NK-92 (cell line): Measurements from ENCODE around the gene PIM3.

Experiments used
- DNase-seq: peaks from one replicate; lab custom pipeline; 2025; ENCODE audit not compliant: unreplicated experiment; lab: John Stamatoyannopoulos, UW

The PIM3 gene

DNA sequence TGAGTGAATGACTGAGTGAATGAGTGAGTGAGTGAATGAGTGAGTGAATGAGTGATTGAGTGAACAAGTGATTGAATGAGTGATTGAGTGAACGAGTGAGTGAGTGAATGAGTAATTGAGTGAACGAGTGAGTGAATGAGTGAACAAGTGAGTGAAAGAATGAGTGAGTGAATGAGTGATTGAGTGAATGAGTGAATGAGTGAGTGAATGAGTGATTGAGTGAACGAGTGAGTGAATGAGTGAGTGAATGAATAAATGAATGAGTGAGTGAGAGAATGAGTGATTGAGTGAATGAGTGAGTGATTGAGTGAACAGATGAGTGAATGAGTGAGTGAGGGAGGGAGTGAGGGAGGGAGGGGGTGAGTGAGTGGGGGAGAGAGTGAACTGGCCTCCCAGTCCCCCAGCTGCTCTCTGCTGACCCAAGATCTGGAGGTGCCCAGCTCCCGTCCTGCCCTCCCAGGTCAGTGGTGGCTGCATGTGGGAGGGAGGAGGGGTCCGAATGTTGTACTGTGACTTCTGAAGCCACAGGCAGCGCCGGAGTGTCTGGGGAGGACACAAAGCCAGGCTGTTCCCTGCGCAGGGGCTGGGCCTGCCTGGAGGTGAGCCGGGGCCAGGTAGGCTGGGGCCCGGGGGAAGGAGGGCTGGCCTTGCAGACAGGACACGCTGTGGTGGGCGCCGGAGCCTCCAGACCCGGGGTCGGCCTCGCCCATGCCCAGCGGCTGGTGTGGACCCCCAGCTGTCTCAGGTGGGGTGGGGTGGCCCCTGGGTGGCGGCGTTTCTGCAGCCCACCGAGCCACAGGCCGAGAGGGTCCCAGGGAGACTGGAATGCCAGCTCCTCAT lies 17.8 kb upstream of the PIM3 start:
- no peak for DNase-seq

DNA sequence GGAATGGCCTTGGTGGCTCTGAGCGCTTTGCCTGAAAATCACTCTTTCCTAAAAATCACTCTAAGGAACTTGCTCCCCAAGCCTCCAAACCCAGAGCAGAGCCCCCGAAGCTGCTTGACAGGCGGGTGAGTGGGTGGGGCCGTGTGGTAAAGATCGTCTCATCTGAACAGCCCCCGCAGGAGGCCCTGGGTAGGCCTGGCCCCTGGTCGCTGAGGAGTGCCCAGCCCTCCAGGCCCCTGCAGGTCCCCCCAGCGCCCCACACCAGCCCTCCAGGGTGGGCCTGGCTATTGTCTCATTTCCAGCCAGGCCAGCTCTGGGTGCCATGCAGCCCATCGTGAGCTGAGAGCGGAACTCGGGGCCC lies 17.2 kb upstream of the PIM3 start:
- no peak for DNase-seq

DNA sequence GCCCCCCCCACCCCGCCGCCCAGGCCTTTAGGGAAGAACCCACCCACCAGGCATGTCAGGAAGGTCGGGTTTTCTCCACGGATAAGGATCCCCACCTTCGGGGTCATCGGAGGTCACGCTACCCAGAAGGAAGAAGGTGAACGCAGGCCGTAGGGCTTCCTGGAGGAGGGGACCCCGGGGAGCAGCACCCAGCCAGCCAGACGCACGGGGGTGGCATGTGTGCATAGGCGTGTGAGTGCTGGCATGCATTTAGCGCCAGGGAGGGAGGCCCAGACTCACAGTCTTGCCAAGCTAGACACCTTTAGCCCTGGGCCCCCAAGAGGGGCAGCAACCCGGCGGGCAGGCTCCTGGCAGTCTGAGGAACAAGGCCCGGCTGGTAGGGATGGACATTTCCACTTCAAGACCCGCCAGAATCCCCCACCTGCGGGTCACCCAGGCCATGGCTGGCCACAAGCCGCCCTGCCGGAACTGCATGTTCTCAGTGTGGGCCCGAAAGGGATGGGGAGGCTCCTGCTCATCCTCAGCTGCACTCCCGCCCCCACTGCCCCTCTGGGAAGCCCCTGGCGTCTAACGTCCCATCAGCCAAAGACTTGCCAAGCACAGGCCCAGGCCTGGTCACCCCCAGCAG lies 16.7 kb upstream of the PIM3 start:
- DNase-seq: no peak

DNA sequence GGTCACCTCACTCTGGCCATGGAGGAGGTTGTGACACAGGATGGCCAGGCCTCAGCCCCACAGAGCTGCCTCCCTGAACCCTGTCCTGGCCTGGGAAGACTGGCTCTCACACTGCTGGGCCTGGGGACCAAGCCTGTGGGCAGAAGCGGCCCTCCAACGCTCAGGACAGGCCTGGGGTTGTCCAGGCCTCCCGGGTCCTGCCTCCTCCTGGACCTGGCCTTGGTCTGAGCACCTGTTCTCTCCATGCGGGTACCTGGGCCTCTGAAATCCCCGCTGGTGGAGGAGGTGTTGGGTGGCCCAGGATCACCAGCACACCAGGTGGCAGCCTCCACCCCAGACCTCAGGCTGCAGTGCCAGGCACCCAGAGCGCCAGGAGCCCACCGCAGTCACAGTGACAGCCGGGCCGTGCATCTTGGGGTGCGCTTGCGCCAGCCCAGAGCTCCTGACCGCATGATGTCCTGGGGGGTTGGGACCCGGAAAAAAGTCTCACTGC lies 16.1 kb upstream of the PIM3 start:
- DNase-seq: no peak

DNA sequence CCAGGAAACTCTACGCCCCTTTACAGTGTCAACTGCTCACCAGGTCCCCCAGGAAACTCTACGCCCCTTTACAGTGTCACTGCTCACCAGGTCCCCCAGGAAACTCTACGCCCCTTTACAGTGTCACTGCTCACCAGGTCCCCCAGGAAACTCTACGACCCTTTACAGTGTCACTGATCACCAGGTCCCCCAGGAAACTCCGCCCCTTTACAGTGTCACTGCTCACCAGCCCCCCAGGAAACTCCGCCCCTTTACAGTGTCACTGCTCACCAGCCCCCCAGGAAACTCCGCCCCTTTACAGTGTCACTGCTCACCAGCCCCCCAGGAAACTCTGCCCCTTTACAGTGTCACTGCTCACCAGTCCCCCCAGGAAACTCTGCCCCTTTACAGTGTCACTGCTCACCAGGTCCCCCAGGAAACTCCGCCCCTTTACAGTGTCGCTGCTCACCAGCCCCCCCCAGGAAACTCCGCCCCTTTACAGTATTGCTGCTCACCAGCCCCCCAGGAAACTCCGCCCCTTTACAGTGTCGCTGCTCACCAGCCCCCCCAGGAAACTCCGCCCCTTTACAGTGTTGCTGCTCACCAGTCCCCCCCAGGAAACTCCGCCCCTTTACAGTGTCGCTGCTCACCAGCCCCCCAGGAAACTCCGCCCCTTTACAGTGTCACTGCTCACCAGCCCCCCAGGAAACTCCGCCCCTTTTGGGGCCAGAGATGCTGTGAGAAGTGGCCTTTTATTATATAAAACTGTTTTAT lies 15.4 kb upstream of the PIM3 start:
- peak; percentile 25 for DNase-seq

DNA sequence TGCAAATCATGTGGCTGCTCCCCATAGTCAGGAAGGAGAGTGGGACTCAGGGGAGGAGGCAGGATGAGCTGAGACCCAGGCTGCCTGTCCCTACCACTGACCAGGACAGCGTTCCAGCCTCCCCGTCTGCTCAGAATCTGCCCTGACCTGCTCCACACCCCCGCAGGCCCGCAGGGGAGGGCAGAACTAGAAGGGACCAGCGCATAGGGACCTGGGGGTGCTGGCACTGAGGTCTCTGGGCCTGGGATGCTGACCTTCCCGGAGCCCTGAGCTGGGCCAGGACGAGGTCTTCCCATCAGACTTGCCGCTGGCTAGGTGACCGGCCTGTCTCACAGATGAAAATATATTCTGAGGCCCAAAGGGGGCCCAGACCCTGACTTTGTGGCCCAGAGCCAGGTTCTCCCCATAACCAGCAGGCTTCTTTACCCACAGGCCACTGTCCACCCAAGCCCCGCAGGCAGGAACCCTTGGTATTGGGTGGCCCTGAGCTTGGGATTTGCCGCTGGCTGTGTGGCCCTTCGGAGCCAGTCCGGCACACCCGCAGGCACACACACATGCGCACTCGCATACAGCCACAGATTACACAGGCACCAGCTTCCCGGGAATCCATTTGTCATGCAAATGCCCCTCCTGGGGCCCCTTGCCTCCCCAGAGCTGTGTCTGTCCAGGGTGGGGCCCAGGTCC lies 13.8 kb upstream of the PIM3 start:
- DNase-seq: no peak

DNA sequence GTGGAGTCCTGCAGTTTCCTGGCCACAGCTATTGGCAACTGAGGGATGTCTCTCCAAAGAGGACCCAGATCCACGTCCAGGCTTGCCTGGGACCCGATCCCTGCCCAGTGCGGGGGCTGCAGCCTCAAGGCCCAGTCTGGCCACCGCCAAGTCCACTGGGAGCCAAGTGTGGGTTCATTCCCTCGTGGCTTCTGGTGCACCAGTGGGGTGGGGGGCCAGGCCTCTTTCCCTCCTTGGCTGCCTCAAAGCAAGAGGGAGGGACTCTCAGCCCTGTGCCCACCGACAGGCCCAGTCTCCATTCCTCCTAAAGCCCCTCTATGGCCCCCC lies 13.3 kb upstream of the PIM3 start:
- DNase-seq: no peak

DNA sequence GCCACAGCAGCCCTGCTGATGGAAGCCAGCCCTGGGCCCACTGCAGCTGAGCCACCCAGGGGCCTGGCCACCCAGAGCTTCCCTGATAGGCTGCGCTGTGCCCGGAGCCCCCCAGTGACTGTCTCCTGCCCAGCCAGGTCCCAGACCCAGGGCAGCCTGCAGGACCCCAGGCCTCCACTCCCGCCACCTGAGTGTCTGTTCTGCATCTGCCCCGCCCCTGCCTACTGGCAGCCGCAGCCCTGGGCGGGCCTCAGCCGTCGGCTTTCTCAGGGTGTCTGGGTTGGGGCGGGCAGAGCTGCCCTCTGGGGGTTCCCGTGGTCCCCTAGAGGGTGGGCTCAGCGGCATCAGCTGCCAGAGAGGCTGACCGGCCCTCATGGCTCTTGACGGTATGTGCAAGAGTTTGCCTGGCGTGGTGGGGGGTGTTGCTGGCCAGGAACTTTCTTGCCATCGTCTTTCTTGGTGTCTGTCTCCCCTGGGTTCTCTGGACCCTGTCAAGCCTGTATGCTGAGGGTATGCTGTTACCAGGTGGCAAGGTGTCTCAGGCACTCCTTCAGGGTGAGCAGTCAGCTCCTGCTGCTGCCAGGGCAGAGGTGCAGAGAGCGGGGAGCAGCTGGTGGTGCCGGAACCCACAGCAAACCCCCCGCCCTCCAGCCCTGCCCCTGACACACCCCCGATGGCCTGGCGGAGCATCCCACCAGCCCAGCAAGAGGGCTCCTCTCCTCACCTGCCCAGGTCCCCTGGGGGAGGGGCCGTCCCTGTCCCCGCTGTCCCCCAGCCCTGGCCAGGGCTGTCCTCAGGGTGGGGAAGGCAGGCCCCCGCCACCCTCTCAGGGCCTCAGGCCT lies 12.2 kb upstream of the PIM3 start:
- no peak for DNase-seq

DNA sequence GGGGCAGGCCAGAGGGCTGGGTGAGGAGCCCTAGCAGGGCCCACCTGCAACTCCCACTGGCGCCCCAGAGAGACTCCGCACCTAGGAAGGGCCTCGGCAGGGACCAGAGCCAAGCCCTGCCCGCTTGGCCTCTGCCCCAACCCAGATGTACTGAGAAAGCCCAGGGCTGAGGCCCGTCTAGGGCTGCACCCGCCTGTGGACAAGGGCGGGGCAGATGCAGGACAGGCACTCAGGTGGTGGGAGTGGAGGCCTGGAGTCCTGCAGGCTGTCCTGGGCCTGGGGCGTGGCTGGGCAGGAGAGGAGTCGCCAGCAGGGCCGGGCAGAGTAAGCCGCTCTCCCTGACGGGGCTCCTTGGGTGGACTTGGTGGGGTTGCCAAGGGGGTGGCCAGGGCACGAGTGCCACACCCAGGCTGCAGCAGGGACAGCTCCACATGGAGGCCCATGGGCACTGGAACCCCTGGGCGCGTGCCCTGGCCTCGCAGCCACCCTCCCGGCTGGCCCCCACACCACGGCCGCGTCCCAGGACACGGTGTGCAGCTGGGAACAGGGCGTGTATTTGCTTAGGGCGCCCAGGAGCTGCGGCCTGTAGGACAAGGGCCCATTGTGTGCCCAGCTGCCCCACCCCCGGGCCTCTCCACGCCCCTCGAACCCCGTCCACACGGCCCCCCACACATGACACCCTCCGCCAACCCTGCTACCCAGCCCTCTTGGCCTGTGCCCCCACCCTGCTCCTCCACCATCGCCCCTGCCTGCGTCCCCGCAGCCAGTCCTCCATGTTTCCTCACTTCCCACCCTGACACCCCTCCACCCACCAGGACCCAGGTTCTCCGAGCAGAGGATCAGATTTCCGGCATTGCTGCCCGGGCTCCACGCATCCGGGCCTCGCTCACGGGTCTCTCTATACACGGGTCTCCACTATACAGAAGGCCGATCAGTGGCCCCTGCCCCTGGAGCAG lies 11.3 kb upstream of the PIM3 start:
- DNase-seq: no peak

DNA sequence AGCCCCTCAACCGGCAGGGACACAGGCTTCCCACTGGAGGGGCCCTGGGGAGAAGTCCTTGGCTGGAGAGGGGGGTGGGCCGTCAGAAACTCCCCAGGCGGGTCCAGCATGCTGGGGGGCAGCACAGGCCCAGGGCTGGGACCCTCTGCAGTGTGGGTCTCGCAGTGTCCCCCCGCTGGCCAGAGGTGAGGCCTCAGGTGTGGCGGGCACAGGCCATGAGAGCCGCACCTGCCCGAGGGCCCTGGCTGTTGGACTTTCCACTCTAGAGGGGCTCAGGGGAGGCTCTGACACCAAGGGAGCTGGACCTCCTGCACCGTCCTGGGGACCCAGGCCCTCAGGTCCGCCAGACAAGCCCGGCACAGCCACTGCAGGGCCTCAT lies 10.7 kb upstream of the PIM3 start:
- no peak for DNase-seq

DNA sequence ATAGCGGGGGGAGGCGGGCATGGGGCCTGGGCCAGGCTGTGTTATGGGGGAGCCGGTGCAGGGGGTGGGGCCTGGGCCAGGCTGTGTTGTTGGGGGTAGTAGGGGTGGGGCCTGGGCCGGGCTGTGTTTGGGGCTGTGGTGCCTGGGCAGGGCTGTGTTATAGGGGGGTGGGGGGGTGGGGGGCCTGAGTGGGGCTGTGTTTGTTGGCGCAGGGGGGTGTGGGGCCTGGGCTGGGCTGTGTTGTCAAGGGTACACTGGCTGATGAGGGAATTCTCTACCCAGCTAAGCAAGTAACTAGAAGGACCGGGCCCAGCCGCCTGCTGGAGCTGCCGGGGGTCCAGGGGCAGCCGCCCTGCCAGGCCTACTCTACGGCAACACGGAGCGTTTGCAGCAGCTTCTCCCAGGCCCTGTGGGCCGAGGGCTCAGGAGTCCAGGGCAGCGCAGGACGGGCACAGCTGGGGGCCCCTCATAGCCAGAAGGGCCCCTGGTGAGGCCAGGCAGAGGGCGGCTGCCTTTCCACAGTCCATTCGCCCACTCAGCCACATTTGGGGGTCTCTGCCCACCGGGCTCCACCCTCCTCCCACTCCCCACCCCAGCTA lies 10.1 kb upstream of the PIM3 start:
- DNase-seq: no peak

DNA sequence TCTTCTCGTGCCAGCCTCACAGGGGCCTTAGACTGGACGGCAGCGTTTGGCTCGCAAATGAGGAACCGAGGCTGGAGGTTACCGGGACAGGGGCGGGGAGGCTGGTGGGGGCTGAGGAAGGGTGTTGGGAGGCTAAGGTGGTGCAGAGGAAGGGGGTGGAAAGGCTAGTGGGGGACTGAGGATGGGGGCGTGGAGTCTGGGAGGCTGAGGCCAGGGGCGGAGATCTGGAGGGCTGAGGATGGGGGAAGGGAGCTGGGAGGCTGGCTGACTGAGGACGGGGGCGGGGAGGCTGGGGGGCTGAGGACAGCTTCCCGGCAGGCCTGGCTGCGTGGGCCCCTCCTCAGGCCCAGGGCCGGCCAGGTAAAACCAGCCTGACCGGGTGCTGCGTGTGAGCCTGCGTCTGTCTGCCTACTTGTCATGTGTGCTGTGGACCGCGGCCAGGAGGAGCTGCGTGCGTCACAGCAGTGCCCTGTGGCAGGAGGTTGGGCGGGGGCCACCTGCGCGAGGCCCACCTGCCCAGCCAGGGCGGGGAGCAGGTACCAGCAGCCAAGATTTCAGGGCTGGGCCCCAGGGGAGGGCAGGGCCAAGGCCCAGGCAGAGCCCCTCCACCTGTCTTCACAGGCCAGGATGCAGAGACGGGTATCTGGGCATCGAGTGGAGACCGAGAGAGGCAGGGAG lies 9.4 kb upstream of the PIM3 start:
- no peak for DNase-seq

DNA sequence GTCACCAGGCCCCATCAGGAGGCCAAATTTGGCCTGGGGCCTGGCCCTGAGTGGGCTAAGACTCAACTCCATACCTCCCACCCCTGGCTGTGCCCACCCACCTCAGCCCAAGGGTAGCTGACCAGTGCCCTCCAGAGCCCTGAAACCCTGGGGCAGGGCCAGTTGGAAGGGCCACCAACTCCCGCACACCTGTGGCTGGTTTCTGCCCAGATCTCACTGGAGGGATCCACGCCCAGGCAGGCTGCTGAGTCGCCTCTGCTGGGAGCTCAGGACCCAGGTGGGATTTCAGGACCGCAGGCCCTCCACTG lies 8.9 kb upstream of the PIM3 start:
- no peak for DNase-seq

DNA sequence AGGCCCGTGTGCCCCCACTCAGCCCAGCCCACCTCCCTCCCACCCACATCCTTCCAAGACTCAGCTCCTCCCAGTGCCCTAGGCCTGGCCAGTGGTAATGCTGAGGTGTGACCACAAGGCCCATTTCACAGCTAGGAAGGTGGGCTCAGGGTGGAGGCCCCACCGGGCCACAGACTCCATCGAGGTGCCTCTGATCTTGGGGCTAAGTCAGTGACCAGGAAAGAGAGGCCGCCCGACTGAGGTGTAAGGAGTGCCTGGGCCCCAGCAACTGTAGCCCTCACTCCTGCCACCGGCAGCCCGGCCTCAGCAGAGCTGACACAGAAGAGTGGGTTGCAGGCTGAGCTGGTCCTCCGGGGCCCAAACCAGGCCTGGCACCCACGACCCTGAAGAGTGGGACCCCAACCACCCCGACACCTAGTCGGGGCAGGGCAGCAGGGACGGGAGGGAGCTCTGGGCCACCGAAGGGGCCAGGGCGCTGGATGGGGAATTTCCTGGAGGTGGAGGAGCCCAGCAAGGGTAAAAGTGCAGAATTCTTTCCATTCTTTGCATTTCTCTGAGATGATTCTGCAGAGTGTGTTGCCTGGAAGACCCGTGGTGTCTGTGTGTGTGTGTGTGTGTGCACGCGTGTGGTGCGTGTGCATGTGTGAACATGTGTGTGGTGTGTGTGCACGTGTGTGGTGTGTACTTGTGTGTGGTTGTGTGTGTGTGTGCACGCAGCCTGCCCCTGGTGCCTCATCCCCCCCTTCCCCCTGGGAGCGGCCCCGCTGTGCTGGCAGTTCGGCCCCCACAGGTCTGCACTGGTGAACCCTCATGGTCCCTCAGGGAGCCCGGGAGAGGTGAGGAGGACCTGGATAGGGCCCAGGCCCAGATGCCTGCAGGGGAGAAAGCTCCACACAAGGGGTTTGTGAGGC lies 8.3 kb upstream of the PIM3 start:
- DNase-seq: no peak

DNA sequence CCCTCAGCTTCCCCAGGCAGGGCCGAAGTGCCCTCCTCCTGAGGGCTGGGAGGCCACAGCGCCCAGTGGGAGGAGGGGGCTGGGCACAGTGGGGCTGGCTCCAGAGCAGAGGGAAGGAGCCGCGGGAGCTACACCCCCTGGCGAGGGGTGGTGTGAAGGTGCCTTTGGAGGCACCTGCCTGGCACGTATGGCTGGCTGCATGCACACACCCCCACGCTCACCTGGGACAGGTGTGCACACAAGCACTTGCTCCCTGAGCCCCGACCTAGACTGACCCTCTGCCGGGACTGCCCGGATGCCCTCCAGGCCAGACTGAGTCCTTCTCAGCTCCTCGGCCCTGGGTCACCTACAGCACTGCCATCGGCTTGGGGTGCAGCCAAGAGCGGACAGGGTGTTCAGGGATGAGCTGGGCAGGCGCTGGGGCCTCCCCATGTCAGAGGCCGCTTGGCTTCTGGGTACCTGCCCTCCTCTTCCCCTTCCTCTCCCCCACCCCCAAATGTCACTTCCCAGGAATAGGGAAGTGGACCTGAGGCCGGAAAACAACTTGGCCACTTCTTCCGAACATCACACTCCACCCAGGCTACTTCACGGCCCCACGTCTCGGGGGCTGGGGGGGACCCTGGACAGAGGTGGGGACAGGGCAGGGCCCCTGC lies 7.4 kb upstream of the PIM3 start:
- DNase-seq: no peak

DNA sequence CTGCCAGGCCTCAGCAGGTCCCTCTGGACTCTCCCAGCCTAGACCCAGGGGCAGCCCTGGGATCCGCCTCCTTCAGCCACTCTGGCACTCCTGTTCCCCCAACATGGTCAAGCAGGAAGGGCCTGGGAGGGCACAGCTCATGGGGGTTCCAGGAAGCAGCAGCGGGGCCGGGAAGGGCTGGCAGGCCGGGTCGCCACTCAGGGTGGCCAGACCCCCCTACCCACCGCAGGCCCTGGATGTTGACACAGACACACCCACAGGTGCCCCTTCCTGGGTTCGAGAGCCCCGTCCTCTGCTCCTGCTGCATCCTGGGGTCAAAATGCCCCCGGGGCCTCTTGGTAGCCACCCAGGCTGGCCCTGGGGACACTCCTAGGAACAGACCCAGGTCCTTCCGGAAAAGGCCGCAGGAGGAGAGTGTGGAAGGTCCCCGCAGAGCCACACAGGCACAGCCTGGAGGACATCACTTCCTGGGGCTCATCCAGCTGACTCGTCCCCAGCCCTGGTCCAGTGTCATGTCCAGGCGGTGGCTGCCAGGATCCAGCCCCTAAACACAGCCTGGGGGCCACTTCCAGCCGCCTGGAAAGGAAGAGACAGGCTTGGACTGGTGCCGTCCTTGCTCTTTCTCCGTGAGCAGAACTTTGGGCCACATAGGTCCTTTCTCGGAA lies 6.8 kb upstream of the PIM3 start:
- no peak for DNase-seq

DNA sequence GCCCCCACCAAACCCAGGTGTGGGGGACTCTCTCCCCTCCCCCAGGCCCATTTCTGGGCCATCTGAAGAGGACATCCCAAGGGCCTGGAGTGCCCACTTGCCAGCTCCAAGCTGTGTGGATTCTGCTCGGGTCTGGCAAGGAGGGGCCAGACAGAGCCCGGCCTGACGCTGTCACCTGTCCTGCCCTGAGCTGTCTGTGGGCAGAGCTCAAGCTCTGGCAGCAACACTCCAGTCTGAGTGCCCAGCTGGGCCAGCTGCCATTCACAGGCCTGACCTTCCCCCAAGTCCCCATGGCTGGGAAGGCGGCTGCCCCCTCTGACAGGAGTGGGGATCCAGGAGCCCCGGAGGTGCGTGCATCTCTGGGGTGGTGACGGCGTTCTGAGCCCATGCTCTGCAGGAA lies 6.2 kb upstream of the PIM3 start:
- DNase-seq: no peak
